Spleen (tissue), 11 donors: ENCODE data around the gene SEC24D. TPM values are rescaled to one million over a fixed set of nuclear protein-coding genes. Genes with fewer than 3 reads are reported as not detected.
A peak's percentile ranks its signal among the peaks of the same experiment; 100 is the strongest.

Experiments used
- DNase-seq: peaks from one replicate; pipeline ENCODE4 v3.0.0-alpha.2; 2020
- H3K27ac ChIP-seq, 8 donors: fragments of 200-600 bp; sonication (generic) in 7 of 8; 1 replicate in 4 of 8; 2 replicates in 4 of 8; pipeline versions ENCODE4 v1.5.0 to v1.8.0; 2016 to 2021; ENCODE audit warnings: inconsistent platforms in 4 of 8, mild to moderate bottlenecking in 4 of 8, moderate library complexity in 1 of 8
- H3K27me3 ChIP-seq, 7 donors: fragments of 200-600 bp; sonication (generic) in 6 of 7; replicated peaks in 1 of 7; 1 replicate in 4 of 7; 2 replicates in 3 of 7; pipeline versions ENCODE4 v1.5.0 to v1.8.0; 2016 to 2021; ENCODE audit warnings: inconsistent platforms in 3 of 7, mild to moderate bottlenecking in 1 of 7
- H3K36me3 ChIP-seq, 6 donors: fragments of 200-600 bp; sonication (generic) in 5 of 6; 1 replicate in 4 of 6; 2 replicates in 2 of 6; pipeline versions ENCODE4 v1.5.0 to v1.8.0; 2016 to 2021; ENCODE audit warnings: inconsistent platforms in 2 of 6
- H3K4me1 ChIP-seq, 6 donors: fragments of 200-600 bp; sonication (generic) in 5 of 6; 1 replicate in 3 of 6; 2 replicates in 3 of 6; pipeline versions ENCODE4 v1.5.0 to v1.8.0; 2016 to 2021; ENCODE audit warnings: inconsistent platforms in 3 of 6
- H3K4me3 ChIP-seq, 8 donors: fragments of 200-600 bp; sonication (generic) in 7 of 8; 1 replicate in 4 of 8; 2 replicates in 4 of 8; pipeline versions ENCODE4 v1.5.0 to v1.8.0; 2016 to 2021; ENCODE audit warnings: inconsistent platforms in 4 of 8, mild to moderate bottlenecking in 4 of 8, moderate library complexity in 2 of 8
- H3K9me3 ChIP-seq, 8 donors: fragments of 200-600 bp; sonication (generic) in 7 of 8; 1 replicate in 4 of 8; 2 replicates in 4 of 8; pipeline versions ENCODE4 v1.5.0 to v1.8.0; 2016 to 2021; ENCODE audit warnings: inconsistent platforms in 4 of 8
- CTCF ChIP-seq, 11 experiments: fragments of 200-600 bp in 7 of 11; fragments of 450-650 bp in 4 of 11; sonication (generic) in 4 of 11; IDR thresholded peaks in 8 of 11; conservative IDR thresholded peaks in 3 of 11; 1 replicate in 7 of 11; 2 replicates in 4 of 11; pipeline versions ENCODE4 v1.4.0 to v1.8.0; 2016 to 2021; ENCODE audit warnings: antibody characterized with exemption in 11 of 11, inconsistent platforms in 4 of 11, mild to moderate bottlenecking in 1 of 11
- POLR2A ChIP-seq, 3 donors: fragments of 450-650 bp; IDR thresholded peaks; one replicate each; pipeline ENCODE4 v1.5.1; 2017; ENCODE audit warnings: antibody characterized with exemption in 3 of 3, mild to moderate bottlenecking in 1 of 3
- POLR2AphosphoS5 ChIP-seq, 3 donors: sonication (generic); formaldehyde crosslinking; IDR thresholded peaks; one replicate each; pipeline ENCODE4 v1.5.1; 2017; ENCODE audit warnings: antibody characterized with exemption in 3 of 3
- WGBS, 5 donors: extraction: QIAGEN DNeasy Blood & Tissue Kit in 3 of 5; methylation state at CpG; one replicate each; pipeline versions ENCODE4 v1.1.5 to v1.1.7; 2013 to 2018; 5-methylcytosine and 5-hydroxymethylcytosine counted together
- intact Hi-C: fragments of 100-400 bp; cut with DNase I; formaldehyde crosslinking; loops from one replicate; pipeline ENCODE4 v1.15.0; 2023; ENCODE audit warnings: low total_unique reads
- polyA plus RNA-seq, 3 donors: library from polyadenylated mRNA; stranded (reverse); fragments of 200-250 nt; gene quantifications; one replicate each; pipeline ENCODE4 v1.2.1, GENCODE V29; 2013
- total RNA-seq, 7 donors: library from RNA; depleted of rRNA in 3 of 7; stranded (reverse); fragments of >200 nt in 3 of 7; fragmentation: NEBNext Ultra II Directional in 4 of 7; extraction: Animal tissue kit (Norgen Biotek cat#: 25700) in 4 of 7; gene quantifications; one replicate each; pipeline versions ENCODE4 v1.1.0 to v1.2.1, GENCODE V29; 2016 to 2021
- donor health status: healthy with polysubstance abuse.
- donor health status: DM: no; HTN: no; CAD: no; lungs with moderate emphysema.
- donor health status: DM: no; HTN: no; CAD: no.
- donor health status: Bipolar disorder and iron deficiency.
- donor health status: healthy.
- donor health status: DM: no; HTN: no; CAD: no.
- donor health status: DM: yes; HTN: yes; CAD: no.

Gene SEC24D
- total and polyA plus RNA-seq, 10 donors, result 5.2 to 75.8 (median 55.2) TPM

GRCh38 chr4:118865091-118865708 is 29.3 kb upstream of the SEC24D start:
- Histone ChIP-seq H3K36me3 (no peaks in the 10 kb centered on the region), H3K27me3 (no peaks in the 10 kb centered on the region), H3K9me3 (no peaks in the 10 kb centered on the region), H3K4me1 (peaks cover 0 to 9% (median 2%) of the 10 kb centered on the region in 6 donors), H3K4me3 (no peak overlapping the region), H3K27ac (no peak overlapping the region)
- TF ChIP-seq POLR2AphosphoS5 (IDR thresholded peaks at IDR 0.05), result no peak
- TF ChIP-seq CTCF (IDR thresholded peaks at IDR 0.05 in 8 of 11, conservative IDR thresholded peaks at IDR 0.05 in 3 of 11), result peak in 8 of 11 experiments; percentile 26 to 56 (median 48)
- intact Hi-C loops, result no loop called here
- no peak for DNase-seq
- WGBS, 5 donors, result 20 to 32% (median 23%) methylated on average over 5 of the region's 5 CpGs

- intact Hi-C loops, result no loop called here
- no peak for DNase-seq
- 94 to 98% (median 96%) methylated on average over 2 of the region's 2 CpGs for WGBS, 5 donors
- Histone ChIP-seq H3K4me3 (no peak overlapping the region), H3K27me3 (no peaks in the 10 kb centered on the region), H3K27ac (no peak overlapping the region), H3K36me3 (no peaks in the 10 kb centered on the region), H3K4me1 (no peaks in the 10 kb centered on the region), H3K9me3 (no peaks in the 10 kb centered on the region)
- TF ChIP-seq CTCF (IDR thresholded peaks at IDR 0.05 in 8 of 11, conservative IDR thresholded peaks at IDR 0.05 in 3 of 11) (no peak), POLR2AphosphoS5 (IDR thresholded peaks at IDR 0.05) (no peak), POLR2A (IDR thresholded peaks at IDR 0.05) (no peak)
Observed at GRCh38 chr4:118858779-118859178, 22.9 kb upstream of the SEC24D start.

GRCh38 chr4:118857760-118858159 is 21.8 kb upstream of the SEC24D start:
- Histone ChIP-seq H3K27me3 (no peaks in the 10 kb centered on the region), H3K27ac (no peak overlapping the region), H3K4me1 (no peaks in the 10 kb centered on the region), H3K9me3 (no peaks in the 10 kb centered on the region), H3K36me3 (no peaks in the 10 kb centered on the region), H3K4me3 (no peak overlapping the region)
- TF ChIP-seq CTCF (IDR thresholded peaks at IDR 0.05 in 8 of 11, conservative IDR thresholded peaks at IDR 0.05 in 3 of 11) (no peak), POLR2AphosphoS5 (IDR thresholded peaks at IDR 0.05) (no peak), POLR2A (IDR thresholded peaks at IDR 0.05) (no peak)
- intact Hi-C loops, result no loop called here
- no peak for DNase-seq
- 89 to 93% (median 91%) methylated on average over 2 of the region's 2 CpGs for WGBS, 5 donors

GRCh38 chr4:118850488-118851173 is 14.7 kb upstream of the SEC24D start:
- intact Hi-C loops, result no loop called here
- H3K27me3 ChIP-seq, result no peaks in the 10 kb centered on the region
- H3K4me1 ChIP-seq, result peaks cover 0 to 17% (median 10%) of the 10 kb centered on the region in 6 donors
- H3K36me3 ChIP-seq, result no peaks in the 10 kb centered on the region
- no peak for TF ChIP-seq CTCF (IDR thresholded peaks at IDR 0.05 in 8 of 11, conservative IDR thresholded peaks at IDR 0.05 in 3 of 11)
- no peak for TF ChIP-seq POLR2AphosphoS5 (IDR thresholded peaks at IDR 0.05)
- TF ChIP-seq POLR2A (IDR thresholded peaks at IDR 0.05), result no peak
- peak overlapping the region; percentile 30 to 74 (median 60) for H3K27ac ChIP-seq
- no peaks in the 10 kb centered on the region for H3K9me3 ChIP-seq
- peak overlapping the region; percentile 27 to 70 (median 38) for H3K4me3 ChIP-seq
- no peak for DNase-seq
- WGBS, 5 donors, result 7 to 39% (median 27%) methylated on average over 8 of the region's 8 CpGs
